Activated CD4-positive, CD25-positive, alpha-beta regulatory T cell (primary cell): ENCODE data around the gene YY1AP1.
"Not testable (repeated sequence)": the region's sequence is repeated elsewhere in the genome, so short reads cannot be mapped to it uniquely, and the experiment has no call there.

ENCODE experiments used
- DNase-seq, 4 experiments: peaks; one replicate each; lab custom pipeline; 2025; lab: John Stamatoyannopoulos, UW

YY1AP1 gene

DNA sequence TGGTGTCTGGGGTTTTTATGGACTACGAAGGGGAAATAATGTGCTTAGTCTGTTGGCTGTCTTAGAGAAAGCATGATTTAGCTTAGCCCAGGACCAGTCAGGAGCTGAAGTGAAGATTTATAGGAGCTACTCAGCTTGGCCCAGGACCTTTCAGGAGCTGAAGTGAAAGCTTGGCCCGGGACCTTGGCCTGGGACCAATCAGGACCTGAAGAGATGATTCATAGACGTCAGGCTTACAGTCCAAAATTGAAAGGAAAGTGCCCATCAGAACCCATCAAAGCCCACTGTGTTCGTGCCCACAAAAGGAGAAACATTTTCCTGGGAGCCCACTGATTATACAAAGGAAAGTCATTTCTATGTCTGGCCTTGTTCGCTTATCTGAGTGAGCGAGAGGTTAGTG, 42.9 kb downstream of the YY1AP1 start:
- DNase-seq = no peak

- DNase-seq = no peak
These were observed 43.5 kb downstream of the YY1AP1 start for GRCh38 chr1:155645034-155645598.

GRCh38 chr1:155643230-155643629, 45.3 kb downstream of the YY1AP1 start:
- no peak for DNase-seq

- not testable (repeated sequence) for DNase-seq
These were observed 45.9 kb downstream of the YY1AP1 start for GRCh38 chr1:155642559-155643180.

- DNase-seq = no peak
These were observed 48.2 kb downstream of the YY1AP1 start for GRCh38 chr1:155640367-155640766.

GRCh38 chr1:155636397-155637153, 52.0 kb downstream of the YY1AP1 start:
- no peak for DNase-seq

- DNase-seq = not testable (repeated sequence)
These were observed 62.1 kb downstream of the YY1AP1 start for GRCh38 chr1:155626428-155626827.

DNA sequence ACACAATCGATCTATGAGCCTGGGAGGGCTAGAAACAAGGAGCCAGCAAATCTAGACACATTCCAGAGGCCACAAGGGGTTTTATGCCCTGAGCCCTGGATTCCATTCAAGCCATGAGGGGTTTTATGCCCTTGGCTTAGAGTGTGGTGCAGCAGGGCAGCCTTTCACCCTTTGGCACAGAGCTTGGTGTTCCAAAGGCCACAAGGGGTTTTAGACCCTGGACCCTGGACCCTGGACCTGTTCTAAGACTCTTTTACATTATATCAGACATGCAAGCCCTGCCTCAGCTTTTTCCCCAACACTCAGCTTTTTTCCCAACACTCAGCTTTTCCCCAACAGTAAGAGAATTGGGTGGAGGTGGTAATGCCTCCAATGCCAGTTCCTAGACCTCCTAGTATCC, 65.2 kb downstream of the YY1AP1 start:
- no peak for DNase-seq

GRCh38 chr1:155622191-155622590, 66.4 kb downstream of the YY1AP1 start:
- no peak for DNase-seq

GRCh38 chr1:155613226-155613625, 75.3 kb downstream of the YY1AP1 start:
- not testable (repeated sequence) for DNase-seq

- DNase-seq = not testable (repeated sequence)
These were observed 78.3 kb downstream of the YY1AP1 start for GRCh38 chr1:155610257-155610647.

DNA sequence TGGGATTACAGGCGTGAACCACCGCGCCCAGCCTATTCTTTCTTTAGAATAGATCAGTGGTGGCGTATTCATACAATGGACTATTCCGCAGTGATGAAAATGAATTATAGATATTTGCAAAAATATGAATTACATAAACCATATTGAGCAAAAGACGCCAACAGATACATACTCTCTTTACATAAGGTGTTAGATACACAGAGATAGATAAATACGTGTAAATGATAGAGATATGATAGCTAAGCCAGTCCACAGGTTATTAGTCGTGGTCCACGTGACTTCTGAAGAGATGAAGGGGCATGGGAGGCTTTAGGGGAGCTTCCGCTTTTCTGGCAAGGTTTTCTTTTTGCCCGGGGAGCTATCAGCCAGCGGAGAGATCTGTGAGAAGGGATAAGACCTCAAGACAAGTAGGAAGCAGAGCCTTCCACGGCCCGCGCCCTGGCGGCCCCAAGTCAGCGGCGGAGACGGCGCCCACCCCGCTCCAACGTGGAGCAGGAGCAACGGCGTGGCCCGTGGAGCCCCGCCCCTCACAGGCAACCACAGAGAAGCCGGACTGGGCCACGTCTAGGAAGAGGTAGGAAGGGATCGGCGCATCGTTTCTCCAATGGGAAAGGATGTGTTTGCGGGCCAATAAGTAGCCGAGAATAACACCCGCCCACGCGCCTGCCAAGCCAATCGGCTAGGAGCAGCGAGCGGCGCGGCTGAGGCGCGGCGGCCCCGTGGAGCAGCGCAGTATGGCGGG, 78.9 kb downstream of the YY1AP1 start, which contains the start of gene MSTO1:
Gene MSTO1, plus strand, starts transcription at position 704 of the 742 bp plus-strand sequence. Its CDS starts 31 bp downstream, at position 735.
- DNase-seq = peak; percentile 68 to 94 (median 80)
